NOMO-1 (cell line): ENCODE results near the gene GRK5.
A peak's percentile ranks its signal among the peaks of the same experiment; 100 is the strongest.

ENCODE experiments used
- DNase-seq, 2 experiments: peaks; one replicate each; lab custom pipeline; 2025; ENCODE audit not compliant: unreplicated experiment in 2 of 2; lab: John Stamatoyannopoulos, UW

GRK5 gene

GRCh38 chr10:119371704-119372663, 164.6 kb downstream of the GRK5 start:
- no peak for DNase-seq

GRCh38 chr10:119373294-119374102, 166.1 kb downstream of the GRK5 start:
- peak in 1 of 2 experiments; percentile 11 for DNase-seq

- no peak for DNase-seq
These were observed 166.9 kb downstream of the GRK5 start for GRCh38 chr10:119374236-119374635.

GRCh38 chr10:119375574-119376272, 168.4 kb downstream of the GRK5 start:
- DNase-seq = no peak

GRCh38 chr10:119377451-119377957, 170.1 kb downstream of the GRK5 start:
- DNase-seq = no peak

- no peak for DNase-seq
These were observed 170.8 kb downstream of the GRK5 start for GRCh38 chr10:119377958-119378736.

GRCh38 chr10:119378737-119379067, 171.3 kb downstream of the GRK5 start:
- no peak for DNase-seq

- DNase-seq = no peak
These were observed 172.2 kb downstream of the GRK5 start for GRCh38 chr10:119379466-119380071.

- DNase-seq = peak; percentile 62 to 87
These were observed 175.9 kb downstream of the GRK5 start for GRCh38 chr10:119383174-119383856.

- DNase-seq = no peak
These were observed 176.8 kb downstream of the GRK5 start for GRCh38 chr10:119384127-119384526.

- no peak for DNase-seq
These were observed 179.3 kb downstream of the GRK5 start for GRCh38 chr10:119386666-119387065.

GRCh38 chr10:119388849-119389345, 181.5 kb downstream of the GRK5 start:
- no peak for DNase-seq

- no peak for DNase-seq
These were observed 184.3 kb downstream of the GRK5 start for GRCh38 chr10:119391440-119392251.

GRCh38 chr10:119393019-119393418, 185.6 kb downstream of the GRK5 start:
- no peak for DNase-seq

GRCh38 chr10:119393421-119393820, 186.1 kb downstream of the GRK5 start:
- no peak for DNase-seq

- no peak for DNase-seq
These were observed 186.5 kb downstream of the GRK5 start for GRCh38 chr10:119393845-119394244.

- DNase-seq = no peak
These were observed 187.4 kb downstream of the GRK5 start for GRCh38 chr10:119394657-119395279.
